Activated CD8-positive, alpha-beta memory T cell treated with anti-CD3 and anti-CD28 coated beads for 48 hours (primary cell): ENCODE data around the gene SAV1.

Experiments
- DNase-seq, 3 experiments: peaks; one replicate each; pipeline ENCODE4 v3.0.0-alpha.2; 2020; ENCODE audit warnings: low read depth in 2 of 3, low spot score in 2 of 3

SAV1 gene

GRCh38 chr14:50610465-50610864, 57.6 kb downstream of the SAV1 start:
- no peak for DNase-seq

DNA sequence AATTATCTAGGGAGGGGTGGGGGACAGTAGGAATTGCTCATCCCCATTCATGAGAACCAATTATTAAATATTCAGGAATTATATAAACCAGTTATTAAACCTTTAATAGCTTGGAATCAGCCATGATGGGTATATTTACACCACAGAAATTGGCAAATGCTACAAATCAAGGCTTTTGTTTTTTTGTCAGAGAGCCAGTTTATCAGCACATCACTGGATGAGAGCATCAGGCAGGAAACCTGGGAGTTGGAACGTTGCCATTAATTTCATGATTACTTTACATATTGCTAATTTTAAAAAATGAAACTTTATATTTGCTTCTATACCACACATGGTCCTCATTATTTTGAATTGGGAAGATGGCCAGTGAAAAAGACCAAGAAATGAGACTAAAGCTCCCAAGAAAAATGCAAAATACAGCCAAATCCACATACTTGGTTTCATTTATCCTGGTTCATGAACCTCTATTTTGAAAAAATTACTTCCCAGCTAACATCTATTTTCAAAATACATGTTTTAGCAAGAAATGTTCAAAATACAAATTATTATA, 59.7 kb downstream of the SAV1 start:
- no peak for DNase-seq

- DNase-seq = no peak
Observed at GRCh38 chr14:50607761-50608160, 60.3 kb downstream of the SAV1 start.

- peak in 2 of 3 experiments; percentile 3 to 16 for DNase-seq
Observed at GRCh38 chr14:50607181-50607580, 60.9 kb downstream of the SAV1 start.

- DNase-seq = no peak
Observed at GRCh38 chr14:50606468-50606867, 61.6 kb downstream of the SAV1 start.

DNA sequence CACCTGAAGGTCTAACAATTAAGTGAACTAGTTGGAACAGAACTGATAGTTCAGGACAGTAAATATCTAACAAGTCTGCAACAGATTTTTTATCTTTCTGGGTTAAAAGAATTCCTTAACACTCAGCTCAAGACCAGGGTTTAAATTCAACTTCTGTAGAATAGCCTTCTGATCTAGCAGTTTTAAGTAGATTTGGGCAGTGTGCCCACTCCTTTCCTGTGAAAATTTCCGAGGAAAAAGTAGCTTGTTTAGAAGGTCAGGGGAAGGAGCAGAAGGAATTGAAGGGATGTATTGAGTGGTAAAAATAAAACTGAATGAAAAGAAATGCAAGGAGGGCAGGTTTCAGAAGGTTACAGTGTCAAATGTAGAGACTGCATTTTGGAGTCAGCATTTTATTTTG, 62.3 kb downstream of the SAV1 start:
- DNase-seq = no peak

GRCh38 chr14:50603565-50603964, 64.5 kb downstream of the SAV1 start:
- no peak for DNase-seq

GRCh38 chr14:50602035-50602434, 66.1 kb downstream of the SAV1 start:
- DNase-seq = no peak

- DNase-seq = no peak
Observed at GRCh38 chr14:50601394-50601793, 66.7 kb downstream of the SAV1 start.

DNA sequence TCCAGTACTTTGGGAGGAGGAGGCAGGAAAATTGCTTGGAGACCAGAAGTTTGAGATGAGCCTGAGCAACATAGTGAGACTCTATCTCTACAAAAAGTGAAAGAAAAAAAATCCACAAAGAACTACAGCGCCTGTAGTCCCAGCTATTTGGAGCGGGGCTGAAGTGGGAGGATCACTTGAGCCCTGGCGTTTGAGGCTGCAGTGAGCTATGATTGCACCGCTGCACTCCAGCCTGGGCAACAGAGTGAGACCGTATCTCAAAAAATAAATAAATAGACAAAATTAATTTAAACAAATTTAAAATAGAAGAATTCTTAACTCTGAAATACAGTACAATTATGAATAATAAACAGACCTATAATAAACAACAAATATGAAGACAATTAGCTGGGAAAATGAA, 67.3 kb downstream of the SAV1 start:
- no peak for DNase-seq

DNA sequence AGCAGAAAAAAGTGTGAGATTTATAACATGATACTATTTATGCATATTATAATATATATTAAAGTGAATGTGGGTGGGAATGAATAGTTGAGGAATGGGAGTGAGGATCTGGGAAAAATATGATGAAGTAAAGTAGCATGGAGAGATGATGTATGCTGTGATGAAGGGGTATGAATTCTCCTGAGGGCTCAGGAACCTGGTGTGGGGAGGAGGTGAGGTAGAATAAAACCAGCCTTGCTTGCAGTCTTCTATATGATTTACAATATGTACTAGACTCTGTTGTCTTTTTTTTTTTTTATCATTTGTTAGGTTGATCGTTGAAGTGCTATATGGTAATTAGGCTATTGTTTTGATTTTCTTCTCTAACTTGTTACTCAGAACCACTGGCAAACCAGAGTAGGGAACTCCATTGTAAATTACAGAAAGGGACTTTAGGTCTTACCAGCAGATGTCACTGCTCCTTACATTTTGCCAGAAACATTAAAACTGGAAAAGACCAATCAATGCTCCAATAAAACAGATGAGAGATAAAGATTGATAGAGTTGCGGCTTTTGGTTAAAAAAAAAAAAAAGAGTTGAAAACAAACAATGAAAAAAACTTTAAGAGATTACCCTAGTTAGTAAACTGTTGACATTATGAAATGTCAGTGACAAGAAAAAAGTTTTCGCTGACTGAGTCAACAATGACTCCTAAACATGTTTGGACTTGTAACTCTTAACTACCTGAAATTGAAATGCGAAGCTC, 68.2 kb downstream of the SAV1 start:
- DNase-seq = no peak

GRCh38 chr14:50598765-50599164, 69.3 kb downstream of the SAV1 start:
- DNase-seq = no peak

DNA sequence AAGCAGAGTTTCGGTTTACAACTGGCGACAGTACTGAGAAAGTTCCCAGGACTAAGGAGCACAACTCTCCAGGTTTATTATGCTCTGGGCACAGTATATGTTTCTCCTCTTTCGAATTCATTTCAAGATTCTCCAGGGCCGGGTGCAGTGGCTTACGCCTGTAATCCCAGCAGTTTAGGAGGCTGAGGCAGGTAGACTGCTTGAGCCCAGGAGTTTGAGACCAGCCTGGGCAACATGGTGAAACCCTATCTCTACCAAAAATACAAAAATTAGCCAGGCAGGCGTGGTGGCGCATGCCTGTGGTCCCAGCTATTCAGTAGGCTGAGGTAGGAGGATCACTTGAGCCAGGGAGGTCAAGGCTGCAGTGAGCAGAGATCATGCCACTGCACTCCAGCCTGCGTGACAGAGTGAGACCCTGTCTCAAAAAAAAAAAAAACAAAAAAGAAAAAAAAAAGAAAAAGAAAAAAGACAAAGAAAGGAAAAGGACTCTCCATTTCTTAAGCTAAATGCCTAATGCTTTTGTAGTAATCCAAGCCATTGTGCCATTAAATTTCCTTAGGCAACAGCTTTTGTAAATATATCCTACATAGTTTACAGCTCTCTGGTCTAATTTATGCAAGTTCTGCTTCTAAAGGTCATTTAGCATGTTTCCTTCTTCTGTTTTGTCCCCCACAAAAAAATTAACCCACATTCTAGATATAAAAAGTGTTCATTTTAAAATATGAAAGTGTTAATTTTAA, 73.4 kb downstream of the SAV1 start:
- no peak for DNase-seq

GRCh38 chr14:50590464-50590863, 77.6 kb downstream of the SAV1 start:
- no peak for DNase-seq
